Activated CD8-positive, alpha-beta T cell treated with anti-CD3 and anti-CD28 coated beads for 36 hours (primary cell): ENCODE data around the gene MAGI2. TPM values are rescaled to one million over a fixed set of nuclear protein-coding genes. Genes with fewer than 3 reads are reported as not detected.

ENCODE experiments used
- ATAC-seq: fragments of 200-7000 bp; cut with Tn5 transposase; one replicate; pipeline ENCODE4 v1.10.0; 2021; ENCODE audit warnings: mild to moderate bottlenecking, moderate library complexity
- CTCF ChIA-PET: fragments of 350-600 bp; sonication (Branson Sonifier 250); formaldehyde crosslinking; loops from one replicate; lab custom pipeline; 2021; ENCODE audit warnings: antibody characterized with exemption; lab: Charles Lee
- POLR2A ChIA-PET: fragments of 350-600 bp; sonication (Branson Sonifier 250); formaldehyde crosslinking; loops from one replicate; lab custom pipeline; 2021; ENCODE audit warnings: antibody characterized with exemption; lab: Charles Lee
- DNase-seq: peaks from one replicate; pipeline ENCODE4 v3.0.0-alpha.2; 2020
- H3K27ac Mint-ChIP-seq: one replicate; pipeline ENCODE4 v1.8.0; 2021; ENCODE audit warnings: mild to moderate bottlenecking, mixed read lengths
- H3K27me3 Mint-ChIP-seq: one replicate; pipeline ENCODE4 v1.8.0; 2021; ENCODE audit warnings: mixed read lengths
- H3K36me3 Mint-ChIP-seq: one replicate; pipeline ENCODE4 v1.8.0; 2021; ENCODE audit warnings: low read depth, mixed read lengths
- H3K4me1 Mint-ChIP-seq: one replicate; pipeline ENCODE4 v1.8.0; 2021; ENCODE audit warnings: low read depth, mixed read lengths
- H3K4me3 Mint-ChIP-seq: one replicate; pipeline ENCODE4 v1.8.0; 2021; ENCODE audit warnings: mild to moderate bottlenecking, moderate library complexity, mixed read lengths
- H3K9me3 Mint-ChIP-seq: one replicate; pipeline ENCODE4 v1.8.0; 2021; ENCODE audit warnings: mixed read lengths
- CTCF ChIP-seq: fragments of 200-600 bp; IDR thresholded peaks from one replicate; pipeline ENCODE4 v1.8.0; 2022; ENCODE audit warnings: antibody characterized with exemption, mild to moderate bottlenecking
- intact Hi-C: fragments of 100-400 bp; cut with micrococcal nuclease; formaldehyde crosslinking; loops from one replicate; pipeline ENCODE4 v1.10.0; 2022
- total RNA-seq, 2 experiments: library from RNA; stranded (reverse); gene quantifications; one replicate each; pipeline ENCODE4 v1.2.3, GENCODE V29; 2021

MAGI2 gene
- total RNA-seq, 2 experiments from 2014 or later = 0.04 to 0.09 TPM

GRCh38 chr7:78168865-78169264 is 1284.6 kb downstream of the MAGI2 start:
- no peaks in the 10 kb centered on the region for H3K27me3 Mint-ChIP-seq
- DNase-seq (no peak), ATAC-seq (no peak)
- intact Hi-C loops = no loop called here
- no peaks in the 10 kb centered on the region for H3K9me3 Mint-ChIP-seq
- POLR2A ChIA-PET = no interaction called here
- no peak overlapping the region for H3K4me3 Mint-ChIP-seq
- TF ChIP-seq CTCF = no peak
- H3K27ac Mint-ChIP-seq = no peak overlapping the region
- H3K36me3 Mint-ChIP-seq = no peaks in the 10 kb centered on the region
- CTCF ChIA-PET = no interaction called here
- no peaks in the 10 kb centered on the region for H3K4me1 Mint-ChIP-seq

GRCh38 chr7:78167860-78168259 is 1285.6 kb downstream of the MAGI2 start:
- H3K4me1 Mint-ChIP-seq = no peaks in the 10 kb centered on the region
- DNase-seq = no peak

GRCh38 chr7:78165854-78166253 is 1287.6 kb downstream of the MAGI2 start:
- no peaks in the 10 kb centered on the region for H3K36me3 Mint-ChIP-seq
- no peak overlapping the region for H3K27ac Mint-ChIP-seq
- no peak for DNase-seq
- H3K4me1 Mint-ChIP-seq = no peaks in the 10 kb centered on the region
- intact Hi-C loops = no loop called here
- no peaks in the 10 kb centered on the region for H3K9me3 Mint-ChIP-seq
- no peak overlapping the region for H3K4me3 Mint-ChIP-seq
- POLR2A ChIA-PET = no interaction called here
- no peak for TF ChIP-seq CTCF
- CTCF ChIA-PET = no interaction called here
- no peak for ATAC-seq
- peaks cover 6% of the 10 kb centered on the region for H3K27me3 Mint-ChIP-seq

More at GRCh38 chr7:78167860-78168259, 1285.6 kb downstream of the MAGI2 start:
- no peak for TF ChIP-seq CTCF
- ATAC-seq = no peak
- Mint-ChIP-seq H3K27ac (no peak overlapping the region), H3K36me3 (no peaks in the 10 kb centered on the region), H3K4me3 (no peak overlapping the region), H3K27me3 (no peaks in the 10 kb centered on the region), H3K9me3 (no peaks in the 10 kb centered on the region)
- POLR2A ChIA-PET = interaction anchor here (0.6 kb wide), 1 partner anchor 34 kb away, joined by 3 read pairs; no protein-coding TSS in a partner anchor
- CTCF ChIA-PET = no interaction called here
- intact Hi-C loops = no loop called here

GRCh38 chr7:78165454-78165853 is 1288.0 kb downstream of the MAGI2 start:
- intact Hi-C loops = no loop called here
- POLR2A ChIA-PET = no interaction called here
- CTCF ChIA-PET = no interaction called here
- H3K9me3 Mint-ChIP-seq = no peaks in the 10 kb centered on the region
- no peaks in the 10 kb centered on the region for H3K36me3 Mint-ChIP-seq
- DNase-seq (no peak), ATAC-seq (no peak)
- H3K27ac Mint-ChIP-seq = no peak overlapping the region
- no peak for TF ChIP-seq CTCF
- H3K4me1 Mint-ChIP-seq = no peaks in the 10 kb centered on the region
- H3K4me3 Mint-ChIP-seq = no peak overlapping the region
- H3K27me3 Mint-ChIP-seq = peaks cover 6% of the 10 kb centered on the region

- H3K9me3 Mint-ChIP-seq = no peaks in the 10 kb centered on the region
- H3K4me3 Mint-ChIP-seq = no peak overlapping the region
Measured at GRCh38 chr7:78164459-78164858, 1289.0 kb downstream of the MAGI2 start.

More at GRCh38 chr7:78164459-78164858, 1289.0 kb downstream of the MAGI2 start:
- no peak for DNase-seq
- no peak for ATAC-seq
- intact Hi-C loops = no loop called here
- Mint-ChIP-seq H3K27me3 (peaks cover 6% of the 10 kb centered on the region), H3K4me1 (no peaks in the 10 kb centered on the region), H3K36me3 (no peaks in the 10 kb centered on the region), H3K27ac (no peak overlapping the region)
- TF ChIP-seq CTCF = no peak
- POLR2A ChIA-PET = no interaction called here
- CTCF ChIA-PET = no interaction called here
